Stimulated activated CD4-positive, alpha-beta T cell treated with anti-CD3 and anti-CD28 coated beads, Interleukin-15, amount 100 ng/mL, for 24 hours (primary cell): ENCODE measurements around the gene CLEC14A.

Source experiments
- DNase-seq: peaks from one replicate; pipeline ENCODE4 v3.0.0-alpha.2; 2020

CLEC14A gene, protein sequence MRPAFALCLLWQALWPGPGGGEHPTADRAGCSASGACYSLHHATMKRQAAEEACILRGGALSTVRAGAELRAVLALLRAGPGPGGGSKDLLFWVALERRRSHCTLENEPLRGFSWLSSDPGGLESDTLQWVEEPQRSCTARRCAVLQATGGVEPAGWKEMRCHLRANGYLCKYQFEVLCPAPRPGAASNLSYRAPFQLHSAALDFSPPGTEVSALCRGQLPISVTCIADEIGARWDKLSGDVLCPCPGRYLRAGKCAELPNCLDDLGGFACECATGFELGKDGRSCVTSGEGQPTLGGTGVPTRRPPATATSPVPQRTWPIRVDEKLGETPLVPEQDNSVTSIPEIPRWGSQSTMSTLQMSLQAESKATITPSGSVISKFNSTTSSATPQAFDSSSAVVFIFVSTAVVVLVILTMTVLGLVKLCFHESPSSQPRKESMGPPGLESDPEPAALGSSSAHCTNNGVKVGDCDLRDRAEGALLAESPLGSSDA

DNA sequence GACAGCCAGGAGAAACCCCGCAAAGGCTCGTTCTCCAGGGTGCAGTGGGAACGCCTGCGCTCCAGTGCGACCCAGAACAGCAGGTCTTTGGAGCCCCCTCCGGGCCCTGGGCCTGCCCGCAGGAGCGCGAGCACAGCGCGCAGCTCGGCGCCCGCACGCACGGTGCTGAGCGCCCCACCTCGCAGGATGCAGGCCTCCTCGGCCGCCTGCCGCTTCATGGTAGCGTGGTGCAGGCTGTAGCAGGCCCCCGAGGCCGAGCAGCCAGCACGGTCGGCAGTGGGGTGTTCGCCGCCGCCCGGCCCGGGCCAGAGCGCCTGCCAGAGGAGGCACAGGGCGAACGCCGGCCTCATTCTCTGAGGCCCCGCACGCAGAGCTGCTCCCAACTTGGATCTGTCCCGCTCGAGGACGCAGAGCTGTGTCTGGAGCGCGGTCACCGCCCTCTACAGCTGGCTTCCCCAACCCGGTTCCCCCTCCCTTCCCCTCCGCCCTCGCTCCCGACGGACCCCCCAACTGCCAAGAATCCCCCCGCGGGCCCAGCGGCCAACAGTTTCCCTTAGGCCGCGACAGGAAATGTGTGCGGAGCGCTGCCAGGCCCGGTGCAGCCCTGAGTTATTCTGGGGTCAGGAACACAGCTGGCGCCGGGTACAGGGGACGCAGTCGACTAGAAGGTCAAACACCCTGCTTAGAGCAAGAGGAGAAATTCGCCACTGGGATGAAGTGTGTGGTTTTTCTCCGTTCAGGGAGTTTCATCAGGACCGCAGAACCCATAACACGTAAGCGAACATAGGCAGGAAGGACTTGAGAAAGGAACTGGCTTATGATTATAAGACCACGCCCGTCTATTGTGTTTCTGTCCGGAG is at the start of gene CLEC14A:
CLEC14A (minus strand) TSS at position 421 of the 860 bp plus-strand sequence; CDS start at position 350, 71 bp downstream.
- peak; percentile 17 for DNase-seq

DNA sequence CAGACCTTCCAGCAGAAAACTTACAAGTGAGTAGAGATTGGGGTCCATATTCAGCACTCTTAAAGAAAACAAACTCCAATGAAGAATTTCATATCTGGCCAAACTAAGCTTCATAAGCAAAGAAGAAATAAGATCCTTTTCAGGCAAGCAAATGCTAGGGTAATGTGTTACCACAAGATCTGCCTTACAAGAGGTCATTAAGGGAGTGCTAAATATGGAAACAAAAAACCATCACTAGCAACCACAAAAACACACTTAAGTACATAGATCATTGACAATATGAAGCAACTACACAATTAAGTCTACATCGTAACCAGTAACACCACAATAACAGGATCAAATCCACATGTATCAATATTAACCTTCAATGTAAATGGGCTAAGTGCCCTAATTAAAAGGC is 47.1 kb upstream of the CLEC14A start:
- DNase-seq = no peak

GRCh38 chr14:38302034-38302433 is 46.1 kb upstream of the CLEC14A start:
- DNase-seq = no peak

DNA sequence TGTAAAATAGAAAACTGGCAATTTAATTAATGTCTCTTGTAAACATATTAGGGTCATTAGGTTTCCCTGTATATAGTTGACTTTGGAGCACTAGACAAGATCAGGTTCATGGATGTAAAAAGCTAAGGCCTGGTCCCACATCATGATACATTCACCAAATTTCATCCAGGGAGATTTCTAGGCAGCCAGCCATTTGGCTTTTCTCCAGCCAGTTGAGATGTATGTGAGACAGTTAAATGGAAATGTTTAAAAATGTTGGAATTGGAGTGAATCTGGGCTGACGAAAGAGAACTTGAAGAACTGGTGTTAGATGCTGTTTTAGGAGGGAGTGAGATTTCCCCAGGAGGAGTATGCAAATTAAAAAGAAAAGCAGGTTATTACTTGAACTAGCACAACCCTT is 41.8 kb upstream of the CLEC14A start:
- DNase-seq = no peak

- DNase-seq = no peak
Measured at GRCh38 chr14:38291681-38292467, 36.0 kb upstream of the CLEC14A start.

- DNase-seq = no peak
Measured at GRCh38 chr14:38290601-38291188, 34.8 kb upstream of the CLEC14A start.

DNA sequence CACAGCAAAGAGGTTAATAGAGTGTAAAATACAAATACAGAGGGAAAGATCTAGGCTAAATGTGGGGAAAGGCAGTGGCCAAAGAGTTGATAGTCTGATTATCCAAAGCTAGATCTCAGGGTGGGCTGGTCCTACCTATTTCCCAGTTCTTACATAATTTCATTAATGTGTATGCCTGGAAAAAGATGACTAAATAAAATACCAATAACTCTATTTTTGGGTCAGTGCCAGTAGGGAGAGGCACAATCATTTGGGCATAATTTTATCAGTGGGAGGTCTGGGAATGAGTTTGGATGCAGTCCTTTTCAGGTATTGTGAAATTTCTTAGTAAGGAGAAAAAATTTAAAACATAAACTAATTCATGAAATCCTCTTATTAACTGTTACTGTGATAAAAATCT is 30.6 kb upstream of the CLEC14A start:
- DNase-seq = no peak

DNA sequence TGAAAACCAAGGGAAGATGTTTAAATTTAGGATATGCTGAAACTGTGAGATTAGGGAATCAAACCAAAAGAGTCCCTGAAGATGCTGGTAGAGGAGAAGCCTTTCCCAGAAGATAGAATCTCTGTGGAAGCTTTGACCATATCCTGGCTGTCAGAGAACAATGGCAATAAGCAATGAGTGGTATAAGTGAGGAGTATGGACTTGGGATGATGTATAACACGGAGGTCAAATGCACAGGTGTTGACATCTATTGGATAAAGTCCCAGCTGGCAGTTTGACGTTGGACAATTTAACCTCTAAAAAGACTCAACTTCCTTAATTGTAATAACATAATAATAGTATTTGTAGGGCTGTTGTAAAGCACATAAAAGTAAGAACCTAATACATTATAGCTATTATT is 30.1 kb upstream of the CLEC14A start:
- no peak for DNase-seq

- no peak for DNase-seq
Measured at GRCh38 chr14:38282936-38283335, 27.0 kb upstream of the CLEC14A start.

- DNase-seq = no peak
Measured at GRCh38 chr14:38280081-38280480, 24.2 kb upstream of the CLEC14A start.

DNA sequence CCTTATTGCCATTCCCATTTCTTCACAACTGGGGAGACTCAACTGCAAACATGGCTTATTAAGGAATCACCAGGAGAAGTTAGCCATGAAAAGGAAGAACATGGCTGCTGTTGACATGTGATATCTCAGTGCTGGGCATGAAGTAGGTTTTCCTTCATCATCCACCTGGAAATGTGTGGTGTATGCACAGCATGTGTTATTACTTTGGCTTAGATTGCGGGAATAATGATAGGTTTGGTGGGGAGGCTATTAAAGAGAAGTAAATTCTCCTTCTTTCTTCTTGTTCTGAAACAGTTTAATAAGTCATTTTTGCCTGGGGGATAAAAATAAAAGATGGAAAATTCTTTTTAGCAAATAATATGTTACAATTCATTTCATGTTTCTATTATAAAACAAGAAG is 23.7 kb upstream of the CLEC14A start:
- no peak for DNase-seq

DNA sequence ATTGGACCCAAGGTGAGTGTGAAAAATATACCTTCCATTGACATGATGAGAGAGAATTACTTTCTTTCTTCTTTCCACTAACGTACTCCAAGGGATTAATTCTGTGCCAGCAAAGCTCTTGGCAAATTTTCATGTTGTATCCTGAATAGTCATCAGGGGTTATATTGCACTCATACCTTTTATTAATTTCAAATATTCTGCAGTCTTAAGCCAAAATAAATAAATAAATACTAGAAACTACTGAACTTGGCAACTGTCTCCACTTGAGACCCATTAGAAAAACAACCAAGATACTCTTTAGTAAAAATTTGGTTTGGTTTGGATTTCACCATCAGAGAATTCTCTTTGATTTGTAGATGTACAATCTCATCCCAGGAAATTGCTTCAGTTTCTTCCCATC is 22.1 kb upstream of the CLEC14A start:
- no peak for DNase-seq

- no peak for DNase-seq
Measured at GRCh38 chr14:38262844-38263243, 7.0 kb upstream of the CLEC14A start.

GRCh38 chr14:38261620-38262019 is 5.7 kb upstream of the CLEC14A start:
- no peak for DNase-seq

DNA sequence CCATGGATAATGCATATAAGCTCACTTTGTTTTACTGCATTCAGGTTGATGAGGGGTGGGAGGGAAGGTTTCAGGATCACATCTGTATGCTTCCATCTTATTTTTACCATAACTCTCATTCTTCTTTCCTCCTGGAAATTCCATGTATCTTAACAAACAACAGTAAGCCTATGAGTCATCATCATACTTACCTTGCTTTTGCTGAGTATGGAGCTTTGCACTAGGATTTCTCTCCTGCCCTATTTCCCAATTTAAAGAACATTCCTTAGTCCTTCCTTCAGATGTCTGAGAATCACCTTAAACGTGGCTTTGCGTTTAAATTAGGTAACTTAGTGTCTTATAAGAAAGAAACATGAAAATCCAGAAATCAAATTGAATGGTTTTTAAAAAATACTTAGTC is 1.6 kb upstream of the CLEC14A start:
- DNase-seq = no peak

DNA sequence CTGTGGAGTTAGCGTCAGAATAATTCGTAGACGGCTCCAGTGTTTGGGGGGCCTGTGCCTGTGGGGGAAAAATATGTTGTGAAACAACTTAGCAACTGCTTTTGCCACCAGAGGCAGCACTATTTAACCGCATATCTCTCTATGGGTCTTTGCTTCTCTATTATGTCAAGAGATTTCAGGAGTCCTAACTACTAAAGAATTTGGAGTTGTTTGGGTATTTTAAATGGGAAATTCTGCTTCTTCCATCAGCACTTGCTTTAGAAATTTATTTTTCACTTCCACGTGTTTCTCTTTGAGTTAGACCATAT is 594 bp upstream of the CLEC14A start:
- DNase-seq = no peak

- DNase-seq = peak; percentile 24
Measured at GRCh38 chr14:38255408-38255672, 553 bp downstream of the CLEC14A start.

GRCh38 chr14:38254571-38255407 is 1.1 kb downstream of the CLEC14A start:
- DNase-seq = no peak

DNA sequence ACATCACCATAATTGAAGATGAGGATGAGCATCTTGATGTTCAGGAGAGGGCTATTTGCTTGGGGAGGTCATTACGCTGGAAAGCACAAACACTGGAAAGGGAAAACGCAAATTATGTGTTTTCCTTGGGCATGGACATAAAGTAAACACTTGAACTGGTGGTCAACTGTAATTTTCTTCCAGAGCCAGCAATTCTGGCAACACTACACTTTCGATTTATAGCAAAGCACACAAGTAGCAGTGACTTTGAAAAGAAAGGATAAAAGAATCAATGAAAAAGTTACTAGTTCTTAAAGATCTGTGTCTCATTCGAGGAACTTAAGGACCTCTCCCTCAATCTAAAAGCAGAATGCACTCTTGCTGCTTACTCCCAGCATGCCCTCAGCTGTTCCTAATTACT is 2.2 kb downstream of the CLEC14A start:
- no peak for DNase-seq

- DNase-seq = no peak
Measured at GRCh38 chr14:38252066-38252710, 3.7 kb downstream of the CLEC14A start.

DNA sequence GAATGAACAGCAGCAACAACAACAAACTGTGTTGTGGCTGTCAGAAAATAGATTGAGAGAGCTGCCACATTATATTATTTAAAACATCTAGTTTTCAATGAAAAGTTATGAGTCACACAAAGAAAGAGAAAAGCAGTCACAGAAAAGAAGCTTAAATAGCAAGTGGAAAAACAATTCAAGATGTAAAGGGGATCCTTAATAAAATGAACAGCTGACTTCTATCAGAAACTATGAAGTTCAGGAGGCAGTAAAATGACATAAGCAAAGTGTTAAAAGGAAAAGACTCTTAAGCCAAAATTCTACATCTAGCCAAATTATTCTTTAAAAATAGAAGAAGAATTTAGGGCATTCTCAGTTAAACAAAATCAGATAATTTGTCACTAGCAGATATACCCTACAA is 5.6 kb downstream of the CLEC14A start:
- DNase-seq = no peak
